ENCODE results near the gene RASIP1.

DNA sequence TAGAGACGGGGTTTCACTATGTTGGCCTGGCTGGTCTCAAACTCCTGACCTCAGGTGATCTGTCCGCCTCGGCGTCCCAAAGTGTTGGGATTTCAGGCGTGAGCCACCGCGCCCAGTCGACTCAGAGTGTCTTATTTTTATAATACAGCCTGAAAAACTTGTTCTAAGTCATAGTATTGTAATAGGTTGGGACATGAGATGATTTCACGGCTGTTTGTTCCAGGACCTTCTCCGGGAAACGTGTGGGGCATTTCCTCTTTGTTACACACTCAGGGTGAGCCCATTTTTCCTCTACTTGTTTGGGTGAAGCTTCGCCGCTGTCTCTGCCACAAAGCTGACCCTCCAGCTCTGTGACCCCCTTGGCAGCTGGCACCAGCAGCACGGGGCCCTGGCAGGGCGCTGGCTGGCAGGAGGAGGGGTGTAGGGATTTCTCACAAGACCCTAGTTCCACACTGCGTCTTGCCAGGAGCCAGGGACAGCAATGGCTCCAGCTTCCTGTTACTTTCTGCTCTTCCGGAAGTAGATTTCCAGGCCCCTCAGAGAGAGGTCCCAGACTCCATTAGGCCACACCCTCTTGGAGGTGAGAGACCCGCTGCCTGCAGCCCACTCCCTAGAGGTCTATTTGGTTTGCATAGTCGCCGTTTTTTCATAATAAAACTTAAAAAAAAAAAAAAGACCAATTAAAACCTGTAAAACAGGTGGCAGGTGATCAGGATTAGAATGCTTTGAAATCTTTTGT, 30.5 kb upstream of the RASIP1 start:
- no peak for TF ChIP-seq CTCF (conservative IDR thresholded peaks at IDR 0.05; ENCODE audit: low read length)
- TF ChIP-seq EZH2phosphoT487 (IDR thresholded peaks at IDR 0.05; ENCODE audit: borderline replicate concordance) = no peak

Data from Loucy (cell line).